Measurements from ENCODE around the gene DNER.

DNER gene

DNA sequence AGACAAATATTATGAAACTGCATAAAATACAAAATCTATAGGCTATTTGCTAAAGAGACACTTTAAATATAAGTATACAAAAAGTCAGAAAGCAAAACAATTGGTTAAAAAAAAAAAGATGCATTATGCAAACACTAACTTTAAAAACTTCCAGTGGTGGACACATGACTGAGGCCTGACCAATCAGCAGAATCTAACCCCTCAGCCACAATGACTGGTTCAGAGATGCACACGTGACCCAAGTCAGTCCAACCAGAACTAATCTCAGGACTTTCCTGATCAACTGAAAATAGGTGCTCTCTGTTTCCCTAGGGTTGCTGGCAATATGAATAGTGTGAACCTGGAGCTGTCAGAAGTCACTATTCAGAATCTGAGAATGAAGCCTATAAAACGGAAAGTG lies 22.7 kb downstream of the DNER start:
- no peak overlapping the region for H3K27ac ChIP-seq (ENCODE audit: low read depth, low read length, severe bottlenecking)
- peaks cover 3% of the 10 kb centered on the region for H3K9me3 ChIP-seq (ENCODE audit: control insufficient read depth, low read length)
- no peaks in the 10 kb centered on the region for H3K36me3 ChIP-seq (ENCODE audit: control insufficient read depth, insufficient read depth, low read length)
- no peaks in the 10 kb centered on the region for H3K4me1 ChIP-seq (ENCODE audit: control insufficient read depth, insufficient read depth, low read length, poor library complexity, severe bottlenecking)
- H3K4me3 ChIP-seq (ENCODE audit: extremely low read depth, insufficient read depth, low read length, poor library complexity, severe bottlenecking): no peak overlapping the region
- WGBS, 2 experiments (ENCODE audit: insufficient coverage in 2 of 2): 83 to 90% methylated on average over 1 to 2 of the region's 2 CpGs

DNA sequence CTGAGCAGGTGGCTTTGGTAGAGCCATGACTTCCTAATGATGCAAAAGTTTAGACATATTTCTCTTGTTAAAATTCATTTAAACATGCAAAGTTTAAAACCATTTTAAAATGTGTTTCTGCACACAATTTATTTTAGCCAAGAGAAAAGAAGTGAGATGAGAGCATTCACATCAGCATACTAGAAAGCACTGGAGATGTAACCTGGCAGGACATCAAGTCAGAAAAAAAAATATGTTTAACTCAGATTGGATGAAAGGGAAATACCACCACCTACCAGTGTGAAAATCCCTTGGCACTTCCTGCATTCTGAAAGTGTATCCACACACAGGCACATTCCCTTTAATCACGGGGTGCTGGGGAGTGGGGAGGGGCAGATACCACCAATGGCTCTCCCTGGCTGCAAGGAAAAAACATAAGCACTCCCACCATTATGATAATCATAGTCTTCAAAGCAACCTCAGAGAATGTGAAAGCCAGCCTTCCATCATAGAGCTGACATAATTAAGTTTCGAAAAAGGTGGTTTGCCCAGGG lies 25.0 kb downstream of the DNER start:
- no peaks in the 10 kb centered on the region for H3K36me3 ChIP-seq (ENCODE audit: control insufficient read depth, insufficient read depth, low read length)
- WGBS, 2 experiments (ENCODE audit: insufficient coverage in 2 of 2): 71% methylated on average over 1 of the region's 2 CpGs; no CpG with 5 or more reads in 1 of the 2 experiments

DNA sequence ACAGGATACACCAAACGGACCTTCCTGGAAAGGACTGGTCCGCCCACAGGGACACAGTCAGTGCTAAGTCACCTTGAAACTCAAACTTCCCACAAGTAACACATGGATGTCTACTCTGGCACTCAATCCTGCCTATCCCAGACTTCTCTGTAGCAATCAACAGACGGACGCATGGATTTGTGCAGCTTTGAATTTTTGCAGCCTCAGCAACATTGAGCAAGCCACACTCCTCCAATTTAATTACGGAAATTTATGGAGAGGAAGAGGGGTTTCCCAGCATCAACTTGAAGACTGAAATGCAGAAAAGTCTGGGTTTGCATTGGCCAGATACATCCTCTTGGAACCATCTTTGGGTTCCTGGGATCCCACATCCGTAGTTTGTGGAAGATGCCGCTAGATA lies 26.2 kb downstream of the DNER start:
- H3K27ac ChIP-seq (ENCODE audit: low read depth, low read length, severe bottlenecking): no peak overlapping the region
- WGBS, 2 experiments (ENCODE audit: insufficient coverage in 2 of 2): 89 to 94% methylated on average over 4 to 5 of the region's 7 CpGs
- peaks cover 3% of the 10 kb centered on the region for H3K9me3 ChIP-seq (ENCODE audit: control insufficient read depth, low read length)
- H3K36me3 ChIP-seq (ENCODE audit: control insufficient read depth, insufficient read depth, low read length): no peaks in the 10 kb centered on the region
- H3K4me3 ChIP-seq (ENCODE audit: extremely low read depth, insufficient read depth, low read length, poor library complexity, severe bottlenecking): no peak overlapping the region
- H3K4me1 ChIP-seq (ENCODE audit: control insufficient read depth, insufficient read depth, low read length, poor library complexity, severe bottlenecking): no peaks in the 10 kb centered on the region

More for the DNA sequence above, 25.0 kb downstream of the DNER start:
- H3K4me1 ChIP-seq (ENCODE audit: control insufficient read depth, insufficient read depth, low read length, poor library complexity, severe bottlenecking): no peaks in the 10 kb centered on the region
- H3K27ac ChIP-seq (ENCODE audit: low read depth, low read length, severe bottlenecking): no peak overlapping the region
- H3K9me3 ChIP-seq (ENCODE audit: control insufficient read depth, low read length): peaks cover 3% of the 10 kb centered on the region
- H3K4me3 ChIP-seq (ENCODE audit: extremely low read depth, insufficient read depth, low read length, poor library complexity, severe bottlenecking): no peak overlapping the region

DNA sequence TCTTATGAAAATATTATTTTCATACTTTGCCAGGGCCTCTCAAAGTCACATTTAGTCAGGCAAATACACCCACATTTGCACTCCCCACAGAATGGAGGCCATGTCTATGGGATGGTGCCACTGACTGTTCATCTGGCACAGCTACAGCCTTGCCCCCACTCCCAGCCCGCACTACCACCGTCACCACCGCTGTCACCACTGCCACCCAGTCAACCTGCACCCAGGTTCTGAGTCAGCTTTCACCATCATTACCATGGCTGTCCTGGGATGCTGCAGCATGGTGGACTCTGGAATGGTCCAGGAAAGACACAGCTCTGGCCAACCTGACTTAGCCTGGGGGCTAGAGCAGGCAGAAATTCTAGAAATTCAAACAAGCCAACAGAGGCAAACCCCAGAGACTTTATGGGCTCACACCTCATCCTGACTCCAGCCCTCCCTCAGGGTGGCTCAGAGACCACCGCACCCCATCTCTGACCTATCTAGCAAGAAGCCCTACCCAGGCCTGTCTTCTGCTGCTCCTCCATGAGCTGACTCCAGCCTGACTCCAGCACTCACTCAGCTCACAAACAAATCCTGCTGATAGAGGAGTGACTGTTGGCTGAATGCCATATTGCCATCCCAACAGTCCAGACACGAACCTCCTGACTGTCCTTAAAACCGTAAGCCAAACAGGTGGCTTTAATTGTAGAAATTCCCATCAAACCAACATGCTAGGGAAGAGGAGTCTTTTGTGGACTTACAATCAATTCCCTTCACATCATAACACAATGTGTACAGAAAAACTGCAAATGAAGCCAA lies 28.0 kb downstream of the DNER start:
- no peaks in the 10 kb centered on the region for H3K36me3 ChIP-seq (ENCODE audit: control insufficient read depth, insufficient read depth, low read length)
- H3K9me3 ChIP-seq (ENCODE audit: control insufficient read depth, low read length): peaks cover 3% of the 10 kb centered on the region
- no peak overlapping the region for H3K27ac ChIP-seq (ENCODE audit: low read depth, low read length, severe bottlenecking)
- WGBS, 2 experiments (ENCODE audit: insufficient coverage in 2 of 2): 80 to 95% methylated on average over 2 to 3 of the region's 6 CpGs
- H3K4me3 ChIP-seq (ENCODE audit: extremely low read depth, insufficient read depth, low read length, poor library complexity, severe bottlenecking): no peak overlapping the region
- no peaks in the 10 kb centered on the region for H3K4me1 ChIP-seq (ENCODE audit: control insufficient read depth, insufficient read depth, low read length, poor library complexity, severe bottlenecking)

DNA sequence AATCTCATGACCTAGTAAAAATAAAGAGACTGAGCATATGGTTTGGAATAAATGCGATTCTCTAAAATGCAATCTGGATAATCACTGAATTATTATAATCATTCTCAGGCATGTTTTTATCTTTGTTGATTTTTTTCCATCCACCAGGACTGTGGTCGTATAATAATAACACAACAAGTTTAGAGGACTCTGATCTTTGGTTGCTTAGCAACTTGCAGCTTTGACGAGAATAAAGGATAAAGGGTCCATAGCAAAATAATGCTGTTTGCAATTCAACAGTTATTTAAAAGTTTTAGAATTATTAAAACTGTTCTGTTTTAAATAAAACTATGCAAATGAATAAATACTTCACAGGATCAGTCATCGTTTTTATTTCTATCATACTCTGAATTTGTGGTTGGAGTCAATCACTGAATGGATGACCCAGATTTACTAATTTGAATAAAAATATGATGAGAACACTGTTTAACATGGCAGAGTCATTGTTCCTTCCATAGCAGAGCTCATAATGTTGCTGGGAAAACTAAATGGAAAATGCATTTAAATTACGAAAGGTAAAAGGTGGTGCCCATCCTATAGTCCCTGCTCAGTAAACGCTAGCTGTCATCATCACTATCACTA lies 29.3 kb downstream of the DNER start:
- 86 to 88% methylated on average over 1 of the region's 6 CpGs for WGBS, 2 experiments (ENCODE audit: insufficient coverage in 2 of 2)
- Histone ChIP-seq H3K9me3 (ENCODE audit: control insufficient read depth, low read length) (peaks cover 3% of the 10 kb centered on the region), H3K36me3 (ENCODE audit: control insufficient read depth, insufficient read depth, low read length) (no peaks in the 10 kb centered on the region), H3K4me1 (ENCODE audit: control insufficient read depth, insufficient read depth, low read length, poor library complexity, severe bottlenecking) (no peaks in the 10 kb centered on the region), H3K4me3 (ENCODE audit: extremely low read depth, insufficient read depth, low read length, poor library complexity, severe bottlenecking) (no peak overlapping the region), H3K27ac (ENCODE audit: low read depth, low read length, severe bottlenecking) (no peak overlapping the region)

DNA sequence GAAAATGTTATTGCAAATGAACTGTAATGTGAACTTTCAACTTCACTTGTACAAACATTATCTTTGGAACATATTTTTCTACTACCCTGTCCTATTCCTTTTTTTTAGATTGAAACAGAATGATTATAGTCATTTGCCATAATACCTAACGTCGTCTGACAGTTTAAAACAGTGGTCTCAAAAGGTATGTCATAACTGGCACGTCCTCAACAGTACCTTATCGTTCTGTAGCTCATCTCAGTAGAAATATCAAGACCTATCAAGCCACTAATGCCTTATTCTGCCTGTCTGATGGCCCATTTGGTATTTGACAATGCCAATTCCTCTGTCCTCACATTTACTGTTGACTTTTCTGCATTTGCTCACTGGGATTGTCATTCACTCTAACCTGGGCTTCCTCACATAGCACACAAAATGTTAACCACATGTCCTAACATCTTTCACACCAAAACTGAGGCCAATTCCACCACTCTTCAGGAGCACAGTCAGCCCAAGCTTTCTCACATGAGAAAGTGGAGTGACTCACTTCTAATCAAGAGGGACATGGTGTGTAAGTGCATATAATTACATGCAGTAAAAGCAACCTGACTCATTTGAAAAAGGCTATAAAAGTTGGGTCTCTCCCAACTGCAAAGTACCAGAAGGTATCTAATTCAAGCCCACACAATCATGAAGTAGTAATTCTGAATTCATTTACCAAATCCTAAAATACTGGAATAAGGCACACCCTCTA lies 34.8 kb downstream of the DNER start:
- Histone ChIP-seq H3K4me3 (ENCODE audit: extremely low read depth, insufficient read depth, low read length, poor library complexity, severe bottlenecking) (no peak overlapping the region), H3K4me1 (ENCODE audit: control insufficient read depth, insufficient read depth, low read length, poor library complexity, severe bottlenecking) (no peaks in the 10 kb centered on the region), H3K36me3 (ENCODE audit: control insufficient read depth, insufficient read depth, low read length) (no peaks in the 10 kb centered on the region), H3K9me3 (ENCODE audit: control insufficient read depth, low read length) (no peaks in the 10 kb centered on the region), H3K27ac (ENCODE audit: low read depth, low read length, severe bottlenecking) (no peak overlapping the region)
- WGBS, 2 experiments (ENCODE audit: insufficient coverage in 2 of 2): 76 to 89% methylated on average over 3 to 4 of the region's 4 CpGs

DNA sequence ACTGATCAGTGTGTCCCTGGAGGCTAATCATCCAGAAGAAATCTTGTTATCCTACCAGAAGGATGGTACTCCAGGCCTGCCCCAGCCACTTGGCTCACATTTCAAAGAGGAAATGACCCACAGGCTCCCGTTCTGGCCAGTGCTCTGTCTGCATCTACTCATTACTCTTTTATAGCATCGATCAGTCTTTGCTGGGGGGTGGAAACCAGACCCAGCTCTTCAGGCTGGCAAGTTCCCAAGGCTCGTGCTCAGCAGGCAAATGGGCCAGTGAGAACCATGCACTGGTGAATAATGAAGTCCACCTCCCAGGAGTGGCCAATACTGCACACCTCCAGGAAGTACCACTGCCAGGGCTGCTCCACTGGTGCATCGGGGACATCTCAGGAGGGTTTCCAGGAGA lies 38.8 kb downstream of the DNER start:
- no peaks in the 10 kb centered on the region for H3K9me3 ChIP-seq (ENCODE audit: control insufficient read depth, low read length)
- 71 to 77% methylated on average over 4 of the region's 4 CpGs for WGBS, 2 experiments (ENCODE audit: insufficient coverage in 2 of 2)
- no peak overlapping the region for H3K4me3 ChIP-seq (ENCODE audit: extremely low read depth, insufficient read depth, low read length, poor library complexity, severe bottlenecking)
- H3K36me3 ChIP-seq (ENCODE audit: control insufficient read depth, insufficient read depth, low read length): no peaks in the 10 kb centered on the region
- no peak overlapping the region for H3K27ac ChIP-seq (ENCODE audit: low read depth, low read length, severe bottlenecking)
- H3K4me1 ChIP-seq (ENCODE audit: control insufficient read depth, insufficient read depth, low read length, poor library complexity, severe bottlenecking): no peaks in the 10 kb centered on the region

DNA sequence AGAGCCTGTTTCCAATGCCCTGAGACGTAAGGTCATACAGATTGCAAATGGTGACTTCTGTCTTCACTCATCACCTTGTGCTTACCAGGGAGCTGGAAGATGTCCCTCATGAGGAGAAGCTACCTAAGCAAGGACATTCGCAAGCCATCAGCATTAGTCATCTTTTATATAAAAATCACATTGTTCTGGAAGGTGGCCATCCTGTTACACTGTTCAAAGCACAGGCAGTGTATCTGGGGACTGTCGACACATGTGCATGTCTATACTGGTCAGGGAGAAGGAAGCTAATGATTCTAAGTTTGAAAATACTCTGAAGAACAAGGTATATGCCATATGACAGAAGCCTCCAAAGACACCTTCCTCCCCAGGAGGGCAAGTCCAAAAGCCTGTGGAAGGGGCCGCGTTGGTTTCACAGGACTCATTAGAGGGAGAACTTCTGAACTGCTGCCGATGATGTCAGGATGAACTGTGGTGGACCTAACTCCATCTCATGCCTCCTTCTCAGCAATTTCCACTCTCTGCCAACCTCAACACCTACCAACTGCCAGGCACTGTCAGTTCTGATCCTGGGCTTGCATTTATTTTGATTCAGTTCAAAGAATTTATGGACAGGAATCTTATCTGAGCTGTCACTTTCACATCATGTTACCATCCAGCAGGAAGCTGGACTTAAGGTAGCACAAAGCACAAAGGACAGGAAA lies 39.4 kb downstream of the DNER start:
- Histone ChIP-seq H3K36me3 (ENCODE audit: control insufficient read depth, insufficient read depth, low read length) (no peaks in the 10 kb centered on the region), H3K9me3 (ENCODE audit: control insufficient read depth, low read length) (no peaks in the 10 kb centered on the region), H3K27ac (ENCODE audit: low read depth, low read length, severe bottlenecking) (no peak overlapping the region), H3K4me3 (ENCODE audit: extremely low read depth, insufficient read depth, low read length, poor library complexity, severe bottlenecking) (no peak overlapping the region), H3K4me1 (ENCODE audit: control insufficient read depth, insufficient read depth, low read length, poor library complexity, severe bottlenecking) (peaks cover 3% of the 10 kb centered on the region)
- 98 to 100% methylated on average over 3 to 5 of the region's 6 CpGs for WGBS, 2 experiments (ENCODE audit: insufficient coverage in 2 of 2)

DNA sequence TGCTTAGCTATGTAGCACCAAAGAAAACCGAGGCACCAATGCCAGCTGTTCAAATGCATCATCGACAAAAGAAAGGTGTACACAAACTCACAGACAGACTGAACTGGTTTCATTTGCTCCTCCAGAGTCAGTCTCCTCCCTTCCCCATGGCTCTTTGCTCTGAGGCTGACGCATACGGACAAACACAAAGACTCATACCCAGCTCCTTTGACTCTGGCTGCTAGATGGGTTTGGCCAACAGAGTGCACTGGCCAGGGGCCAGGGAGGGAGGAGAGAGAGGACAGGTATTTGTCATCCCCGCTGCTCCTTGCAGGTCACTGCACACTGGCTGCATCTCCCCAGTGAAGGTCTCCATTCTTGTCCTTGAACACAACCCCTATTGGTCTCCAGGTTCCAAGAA lies 40.7 kb downstream of the DNER start:
- Histone ChIP-seq H3K4me3 (ENCODE audit: extremely low read depth, insufficient read depth, low read length, poor library complexity, severe bottlenecking) (no peak overlapping the region), H3K4me1 (ENCODE audit: control insufficient read depth, insufficient read depth, low read length, poor library complexity, severe bottlenecking) (peaks cover 3% of the 10 kb centered on the region), H3K9me3 (ENCODE audit: control insufficient read depth, low read length) (no peaks in the 10 kb centered on the region), H3K36me3 (ENCODE audit: control insufficient read depth, insufficient read depth, low read length) (no peaks in the 10 kb centered on the region), H3K27ac (ENCODE audit: low read depth, low read length, severe bottlenecking) (no peak overlapping the region)
- WGBS, 2 experiments (ENCODE audit: insufficient coverage in 2 of 2): 88 to 91% methylated on average over 3 to 4 of the region's 5 CpGs

DNA sequence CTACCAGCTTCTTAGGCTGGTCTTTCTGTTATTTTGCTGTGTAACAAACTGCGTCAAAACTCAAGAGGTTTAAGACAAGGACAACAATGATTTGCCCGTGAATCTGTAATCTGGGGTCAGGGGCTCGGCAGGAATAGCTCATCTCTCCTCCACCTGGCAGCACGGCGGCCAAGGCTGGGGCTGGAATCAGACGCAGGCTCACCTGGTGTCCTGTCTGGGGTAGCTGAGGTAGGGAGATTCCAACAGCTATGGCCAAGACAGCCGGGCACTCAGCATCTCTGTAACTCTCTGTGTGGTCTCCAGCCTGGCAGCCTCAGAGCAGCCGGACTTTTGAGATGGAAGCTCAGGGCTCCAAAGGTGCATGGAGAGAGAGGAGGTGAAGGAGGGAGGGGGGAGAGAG lies 42.3 kb downstream of the DNER start:
- no peak overlapping the region for H3K4me3 ChIP-seq (ENCODE audit: extremely low read depth, insufficient read depth, low read length, poor library complexity, severe bottlenecking)
- H3K27ac ChIP-seq (ENCODE audit: low read depth, low read length, severe bottlenecking): no peak overlapping the region
- 78 to 90% methylated on average over 4 of the region's 8 CpGs for WGBS, 2 experiments (ENCODE audit: insufficient coverage in 2 of 2)
- no peaks in the 10 kb centered on the region for H3K36me3 ChIP-seq (ENCODE audit: control insufficient read depth, insufficient read depth, low read length)
- peaks cover 3% of the 10 kb centered on the region for H3K4me1 ChIP-seq (ENCODE audit: control insufficient read depth, insufficient read depth, low read length, poor library complexity, severe bottlenecking)
- H3K9me3 ChIP-seq (ENCODE audit: control insufficient read depth, low read length): no peaks in the 10 kb centered on the region

All from mesodermal cell (in vitro differentiated cells).